HCT116 (cell line): ENCODE results near the gene TCFL5. TPM values are rescaled to one million over a fixed set of nuclear protein-coding genes. Genes with fewer than 3 reads are reported as not detected.

Experiments used
- ATAC-seq: fragments of 200-7000 bp; cut with Tn5 transposase; 2 replicates; pipeline ENCODE4 v1.9.1; 2020; ENCODE audit warnings: mild to moderate bottlenecking, moderate library complexity
- BruUV-seq: library from RNA; stranded (reverse); fragments of 400-500 nt; replicated peaks from 2 replicates; lab custom pipeline; 2021; lab: Mats Ljungman, UMichigan
- CTCF ChIA-PET: fragments of 300-600 bp; sonication (Branson Sonifier 250); formaldehyde crosslinking; loops from one replicate; lab custom pipeline; 2021; ENCODE audit warnings: antibody characterized with exemption; lab: Charles Lee
- POLR2A ChIA-PET: fragments of 300-600, 350-600 bp; sonication (Branson Sonifier 250); formaldehyde crosslinking; loops from one replicate; lab custom pipeline; 2021; ENCODE audit warnings: antibody characterized with exemption; lab: Charles Lee
- RAD21 ChIA-PET, 2 experiments: fragments of 300-600 bp; sonication (Branson Sonifier 250); formaldehyde crosslinking; loops; one replicate each; lab custom pipeline; 2023; ENCODE audit warnings: low total read pairs in 2 of 2; ENCODE audit not compliant: uncharacterized antibody in 2 of 2, unreplicated experiment in 2 of 2, low non-redundant PET in 1 of 2; lab: Charles Lee
- DNase-seq: peaks from one replicate; pipeline ENCODE4 v3.0.0-alpha.2; 2010; ENCODE audit warnings: low read depth, low spot score
- H2AFZ ChIP-seq: fragments of 200-600 bp; shearing (Covaris generic), sonication (generic); 2 replicates; pipeline ENCODE4 v1.6.1; 2017; ENCODE audit warnings: low read depth, mixed run types, mixed read lengths, antibody characterized with exemption, low read length; ENCODE audit not compliant: poor library complexity, severe bottlenecking
- H3K27ac ChIP-seq: 2 replicates; pipeline ENCODE4 v1.5.1; 2012; ENCODE audit warnings: low read depth, low read length
- H3K27me3 ChIP-seq: fragments of 200-600 bp; sonication (generic); 2 replicates; pipeline ENCODE4 v1.6.1; 2016; ENCODE audit warnings: mixed run types, low read length, mixed read lengths; ENCODE audit not compliant: insufficient read depth
- H3K36me3 ChIP-seq, 2 experiments: fragments of 200-500 bp in 1 of 2; fragments of 200-600 bp in 1 of 2; sonication (Bioruptor generic) in 1 of 2; sonication (generic) in 1 of 2; 2 replicates each; pipeline versions ENCODE4 v1.5.1 to v1.6.1; 2014 to 2016; ENCODE audit warnings: low read length in 2 of 2, inconsistent platforms in 1 of 2, mixed read lengths in 1 of 2, mixed run types in 1 of 2; ENCODE audit not compliant: insufficient read depth in 2 of 2, control insufficient read depth in 1 of 2
- H3K4me1 ChIP-seq, 2 experiments: fragments of 200-600 bp in 1 of 2; sonication (generic) in 1 of 2; 2 replicates each; pipeline versions ENCODE4 v1.5.1 to v1.6.1; 2012 to 2017; ENCODE audit warnings: low read length in 2 of 2, inconsistent platforms in 1 of 2, mild to moderate bottlenecking in 1 of 2, mixed read lengths in 1 of 2, mixed run types in 1 of 2, moderate library complexity in 1 of 2; ENCODE audit not compliant: insufficient read depth in 2 of 2, control insufficient read depth in 1 of 2
- H3K4me2 ChIP-seq: fragments of 200-600 bp; sonication (generic); 2 replicates; pipeline ENCODE4 v1.6.1; 2017; ENCODE audit warnings: mixed run types, low read length, mixed read lengths
- H3K4me3 ChIP-seq, 2 experiments: fragments of 200-600 bp in 1 of 2; sonication (generic) in 1 of 2; replicated peaks in 1 of 2; 2 replicates each; pipeline ENCODE4 v1.5.1; 2011 to 2016; ENCODE audit warnings: low read length in 2 of 2, control low read depth in 1 of 2, low read depth in 1 of 2, mild to moderate bottlenecking in 1 of 2, mixed read lengths in 1 of 2, mixed run types in 1 of 2
- H3K79me2 ChIP-seq: fragments of 200-600 bp; sonication (generic); 2 replicates; pipeline ENCODE4 v1.6.1; 2017; ENCODE audit warnings: mild to moderate bottlenecking, mixed run types, low read length, moderate library complexity, mixed read lengths; ENCODE audit not compliant: insufficient read depth
- H3K9ac ChIP-seq: fragments of 200-600 bp; sonication (generic); 2 replicates; pipeline ENCODE4 v1.6.1; 2016; ENCODE audit warnings: low read length, mixed read lengths
- H3K9me2 ChIP-seq: fragments of 200-600 bp; sonication (generic), shearing (Covaris generic); 2 replicates; pipeline ENCODE4 v1.6.1; 2017; ENCODE audit warnings: mixed run types, mild to moderate bottlenecking, moderate library complexity; ENCODE audit not compliant: insufficient read depth
- H3K9me3 ChIP-seq, 2 experiments: fragments of 200-500 bp in 1 of 2; fragments of 200-600 bp in 1 of 2; sonication (Bioruptor generic) in 1 of 2; sonication (generic) in 1 of 2; 2 replicates each; pipeline ENCODE4 v1.6.1; 2014 to 2017; ENCODE audit warnings: low read length in 2 of 2, mixed read lengths in 2 of 2, inconsistent platforms in 1 of 2, low read depth in 1 of 2, mild to moderate bottlenecking in 1 of 2, mixed run types in 1 of 2, moderate library complexity in 1 of 2; ENCODE audit not compliant: control insufficient read depth in 1 of 2, insufficient read depth in 1 of 2
- H4K20me1 ChIP-seq: fragments of 200-600 bp; sonication (generic), shearing (Covaris generic); 2 replicates; pipeline ENCODE4 v1.6.1; 2017; ENCODE audit warnings: mixed run types, mild to moderate bottlenecking, moderate library complexity; ENCODE audit not compliant: insufficient read depth
- CEBPB ChIP-seq: IDR thresholded peaks from 2 replicates; pipeline ENCODE4 v1.6.1; 2012; ENCODE audit warnings: low read depth
- CTCF ChIP-seq, 3 experiments: fragments of 200-600 bp in 1 of 3; sonication (generic) in 1 of 3; IDR thresholded peaks in 2 of 3; conservative IDR thresholded peaks in 1 of 3; 2 replicates each; pipeline ENCODE4 v1.5.1; 2012 to 2017; ENCODE audit warnings: low read depth in 2 of 3, low read length in 2 of 3, antibody characterized with exemption in 1 of 3, borderline replicate concordance in 1 of 3, control low read depth in 1 of 3, mild to moderate bottlenecking in 1 of 3, mixed read lengths in 1 of 3, mixed run types in 1 of 3, moderate library complexity in 1 of 3; ENCODE audit not compliant: insufficient read depth in 1 of 3
- ELF1 ChIP-seq: IDR thresholded peaks from 2 replicates; pipeline ENCODE4 v1.6.1; 2012; ENCODE audit warnings: low read depth, borderline replicate concordance
- EZH2 ChIP-seq: fragments of 200-600 bp; sonication (generic); IDR thresholded peaks from 2 replicates; pipeline ENCODE4 v1.6.1; 2017; ENCODE audit warnings: antibody characterized with exemption, mixed run types
- EZH2phosphoT487 ChIP-seq: fragments of 200-600 bp; IDR thresholded peaks from 2 replicates; pipeline ENCODE4 v1.6.1; 2018; ENCODE audit warnings: antibody characterized with exemption, borderline replicate concordance
- POLR2AphosphoS5 ChIP-seq: IDR thresholded peaks from 2 replicates; pipeline ENCODE4 v1.6.1; 2011; ENCODE audit warnings: mild to moderate bottlenecking, low read depth, low read length, moderate library complexity
- SP1 ChIP-seq: IDR thresholded peaks from 2 replicates; pipeline ENCODE4 v1.6.1; 2012; ENCODE audit warnings: low read depth
- SRF ChIP-seq: IDR thresholded peaks from 2 replicates; pipeline ENCODE4 v1.6.1; 2012; ENCODE audit warnings: low read depth
- TCF7L2 ChIP-seq: IDR thresholded peaks from 2 replicates; pipeline ENCODE4 v1.7.0; 2011; ENCODE audit warnings: borderline replicate concordance, inconsistent platforms; ENCODE audit not compliant: insufficient read depth, insufficient read length; ENCODE audit errors: extremely low read depth
- YY1 ChIP-seq: IDR thresholded peaks from 2 replicates; pipeline ENCODE4 v1.6.1; 2011; ENCODE audit warnings: low read length, low read depth, moderate library complexity, mild to moderate bottlenecking; ENCODE audit not compliant: insufficient replicate concordance; ENCODE audit errors: extremely low read depth
- ZFX ChIP-seq: fragments of 450-650 bp; IDR thresholded peaks from 2 replicates; pipeline ENCODE4 v1.6.1; 2017
- intact Hi-C: fragments of 100-400 bp; cut with micrococcal nuclease; formaldehyde crosslinking; loops from 2 replicates; pipeline ENCODE4 v1.10.0; 2022
- total RNA-seq: library from RNA; stranded (reverse); gene quantifications from one replicate; pipeline ENCODE4 v1.2.1, GENCODE V29; 2021; ENCODE audit not compliant: unreplicated experiment
- TF ChIP-seq, protein P1 (sequence below): IDR thresholded peaks from 2 replicates; pipeline ENCODE4 v1.6.1; 2012
- TF ChIP-seq, protein P2 (sequence below): IDR thresholded peaks from 2 replicates; pipeline ENCODE4 v1.6.1; 2012
- TF ChIP-seq, protein P3 (sequence below): IDR thresholded peaks from 2 replicates; pipeline ENCODE4 v1.6.1; 2012; ENCODE audit warnings: low read depth
- TF ChIP-seq, protein P4 (sequence below): IDR thresholded peaks from 2 replicates; pipeline ENCODE4 v1.6.1; 2011; ENCODE audit warnings: mild to moderate bottlenecking, low read length, moderate library complexity; ENCODE audit not compliant: insufficient replicate concordance; ENCODE audit errors: extremely low read depth

Gene TCFL5
- total RNA-seq, 1 experiment from 2014 or later, result 20.4 TPM

DNA sequence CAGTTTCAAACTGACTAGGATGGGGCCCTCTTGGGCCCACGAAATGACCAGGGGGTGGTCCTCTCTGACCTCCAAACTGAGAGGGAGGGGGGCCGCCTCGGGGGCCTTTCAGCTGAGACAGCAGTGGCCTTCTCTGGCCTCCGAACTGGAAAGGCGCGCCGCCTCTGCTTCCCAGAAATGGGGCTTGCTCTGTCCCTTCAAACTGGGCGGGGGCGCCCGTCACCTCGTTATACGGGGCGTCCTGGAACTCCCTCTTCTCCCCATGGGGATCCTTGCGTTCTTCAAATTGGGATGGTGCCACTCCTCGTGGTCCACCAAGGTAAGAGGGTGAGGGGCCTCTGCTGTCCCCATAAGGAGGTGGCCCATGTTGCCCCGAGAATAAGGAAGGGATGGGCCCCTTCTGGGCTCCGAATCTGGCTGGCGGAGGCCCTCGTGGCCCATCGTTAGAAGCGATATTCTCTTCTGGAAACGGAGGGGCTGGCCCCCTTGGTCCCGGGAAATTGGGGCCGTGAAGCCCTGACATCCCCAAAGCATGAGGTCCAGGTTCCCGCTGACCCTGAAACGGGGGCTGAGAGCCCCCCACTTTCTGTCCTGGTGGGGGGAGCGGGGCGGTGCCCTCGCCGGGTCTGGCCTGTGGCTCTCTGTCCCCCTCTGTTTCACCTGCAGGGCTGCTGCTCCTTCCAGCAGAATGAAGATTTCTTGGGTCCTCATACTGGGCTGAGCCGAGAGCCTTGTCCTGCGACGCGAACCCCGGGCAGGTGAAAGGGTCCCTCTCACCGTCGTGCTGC is 18.7 kb upstream of the TCFL5 start:
- no peaks in the 10 kb centered on the region for H4K20me1 ChIP-seq
- H3K4me1 ChIP-seq, result peaks cover 3 to 8% of the 10 kb centered on the region in 2 experiments; a peak in 3 of 4 replicates
- POLR2A ChIA-PET, result no interaction called here
- no peak overlapping the region for H2AFZ ChIP-seq
- intact Hi-C loops, result no loop called here
- RAD21 ChIA-PET, result no interaction called here
- H3K4me2 ChIP-seq, result no peak overlapping the region
- no TSS peak for BruUV-seq
- H3K9ac ChIP-seq, result no peak overlapping the region
- DNase-seq (no peak), ATAC-seq (no peak)
- no peaks in the 10 kb centered on the region for H3K9me3 ChIP-seq
- H3K36me3 ChIP-seq, result no peaks in the 10 kb centered on the region
- no peaks in the 10 kb centered on the region for H3K27me3 ChIP-seq
- H3K9me2 ChIP-seq, result no peaks in the 10 kb centered on the region
- H3K79me2 ChIP-seq, result no peaks in the 10 kb centered on the region
- CTCF ChIA-PET, result no interaction called here
- TF ChIP-seq TCF7L2 (no peak), POLR2AphosphoS5 (no peak), ZFX (no peak), CEBPB (no peak), SRF (no peak), EZH2phosphoT487 (no peak), EZH2 (no peak), CTCF (IDR thresholded peaks at IDR 0.05 in 2 of 3, conservative IDR thresholded peaks at IDR 0.05 in 1 of 3; ENCODE audit: borderline replicate concordance in 1 of 3, insufficient read depth in 1 of 3, low read depth in 2 of 3, low read length in 2 of 3) (no peak), YY1 (no peak), SP1 (no peak), ELF1 (no peak)
- TF ChIP-seq, protein P1, sequence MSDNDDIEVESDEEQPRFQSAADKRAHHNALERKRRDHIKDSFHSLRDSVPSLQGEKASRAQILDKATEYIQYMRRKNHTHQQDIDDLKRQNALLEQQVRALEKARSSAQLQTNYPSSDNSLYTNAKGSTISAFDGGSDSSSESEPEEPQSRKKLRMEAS, result no peak
- TF ChIP-seq, protein P2, sequence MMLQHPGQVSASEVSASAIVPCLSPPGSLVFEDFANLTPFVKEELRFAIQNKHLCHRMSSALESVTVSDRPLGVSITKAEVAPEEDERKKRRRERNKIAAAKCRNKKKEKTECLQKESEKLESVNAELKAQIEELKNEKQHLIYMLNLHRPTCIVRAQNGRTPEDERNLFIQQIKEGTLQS, result no peak
- TF ChIP-seq, protein P3, sequence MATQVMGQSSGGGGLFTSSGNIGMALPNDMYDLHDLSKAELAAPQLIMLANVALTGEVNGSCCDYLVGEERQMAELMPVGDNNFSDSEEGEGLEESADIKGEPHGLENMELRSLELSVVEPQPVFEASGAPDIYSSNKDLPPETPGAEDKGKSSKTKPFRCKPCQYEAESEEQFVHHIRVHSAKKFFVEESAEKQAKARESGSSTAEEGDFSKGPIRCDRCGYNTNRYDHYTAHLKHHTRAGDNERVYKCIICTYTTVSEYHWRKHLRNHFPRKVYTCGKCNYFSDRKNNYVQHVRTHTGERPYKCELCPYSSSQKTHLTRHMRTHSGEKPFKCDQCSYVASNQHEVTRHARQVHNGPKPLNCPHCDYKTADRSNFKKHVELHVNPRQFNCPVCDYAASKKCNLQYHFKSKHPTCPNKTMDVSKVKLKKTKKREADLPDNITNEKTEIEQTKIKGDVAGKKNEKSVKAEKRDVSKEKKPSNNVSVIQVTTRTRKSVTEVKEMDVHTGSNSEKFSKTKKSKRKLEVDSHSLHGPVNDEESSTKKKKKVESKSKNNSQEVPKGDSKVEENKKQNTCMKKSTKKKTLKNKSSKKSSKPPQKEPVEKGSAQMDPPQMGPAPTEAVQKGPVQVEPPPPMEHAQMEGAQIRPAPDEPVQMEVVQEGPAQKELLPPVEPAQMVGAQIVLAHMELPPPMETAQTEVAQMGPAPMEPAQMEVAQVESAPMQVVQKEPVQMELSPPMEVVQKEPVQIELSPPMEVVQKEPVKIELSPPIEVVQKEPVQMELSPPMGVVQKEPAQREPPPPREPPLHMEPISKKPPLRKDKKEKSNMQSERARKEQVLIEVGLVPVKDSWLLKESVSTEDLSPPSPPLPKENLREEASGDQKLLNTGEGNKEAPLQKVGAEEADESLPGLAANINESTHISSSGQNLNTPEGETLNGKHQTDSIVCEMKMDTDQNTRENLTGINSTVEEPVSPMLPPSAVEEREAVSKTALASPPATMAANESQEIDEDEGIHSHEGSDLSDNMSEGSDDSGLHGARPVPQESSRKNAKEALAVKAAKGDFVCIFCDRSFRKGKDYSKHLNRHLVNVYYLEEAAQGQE, result no peak
- TF ChIP-seq, protein P4, sequence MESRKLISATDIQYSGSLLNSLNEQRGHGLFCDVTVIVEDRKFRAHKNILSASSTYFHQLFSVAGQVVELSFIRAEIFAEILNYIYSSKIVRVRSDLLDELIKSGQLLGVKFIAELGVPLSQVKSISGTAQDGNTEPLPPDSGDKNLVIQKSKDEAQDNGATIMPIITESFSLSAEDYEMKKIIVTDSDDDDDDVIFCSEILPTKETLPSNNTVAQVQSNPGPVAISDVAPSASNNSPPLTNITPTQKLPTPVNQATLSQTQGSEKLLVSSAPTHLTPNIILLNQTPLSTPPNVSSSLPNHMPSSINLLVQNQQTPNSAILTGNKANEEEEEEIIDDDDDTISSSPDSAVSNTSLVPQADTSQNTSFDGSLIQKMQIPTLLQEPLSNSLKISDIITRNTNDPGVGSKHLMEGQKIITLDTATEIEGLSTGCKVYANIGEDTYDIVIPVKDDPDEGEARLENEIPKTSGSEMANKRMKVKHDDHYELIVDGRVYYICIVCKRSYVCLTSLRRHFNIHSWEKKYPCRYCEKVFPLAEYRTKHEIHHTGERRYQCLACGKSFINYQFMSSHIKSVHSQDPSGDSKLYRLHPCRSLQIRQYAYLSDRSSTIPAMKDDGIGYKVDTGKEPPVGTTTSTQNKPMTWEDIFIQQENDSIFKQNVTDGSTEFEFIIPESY, result no peak
- TF ChIP-seq, all 23 proteins: peak for 0
- no peak overlapping the region for H3K4me3 ChIP-seq
- H3K27ac ChIP-seq, result no peak overlapping the region
